ENCODE measurements around the gene CNNM2.

- TF ChIP-seq EZH2phosphoT487 (IDR thresholded peaks at IDR 0.05; ENCODE audit: borderline replicate concordance) = no peak
- TF ChIP-seq, protein P1, sequence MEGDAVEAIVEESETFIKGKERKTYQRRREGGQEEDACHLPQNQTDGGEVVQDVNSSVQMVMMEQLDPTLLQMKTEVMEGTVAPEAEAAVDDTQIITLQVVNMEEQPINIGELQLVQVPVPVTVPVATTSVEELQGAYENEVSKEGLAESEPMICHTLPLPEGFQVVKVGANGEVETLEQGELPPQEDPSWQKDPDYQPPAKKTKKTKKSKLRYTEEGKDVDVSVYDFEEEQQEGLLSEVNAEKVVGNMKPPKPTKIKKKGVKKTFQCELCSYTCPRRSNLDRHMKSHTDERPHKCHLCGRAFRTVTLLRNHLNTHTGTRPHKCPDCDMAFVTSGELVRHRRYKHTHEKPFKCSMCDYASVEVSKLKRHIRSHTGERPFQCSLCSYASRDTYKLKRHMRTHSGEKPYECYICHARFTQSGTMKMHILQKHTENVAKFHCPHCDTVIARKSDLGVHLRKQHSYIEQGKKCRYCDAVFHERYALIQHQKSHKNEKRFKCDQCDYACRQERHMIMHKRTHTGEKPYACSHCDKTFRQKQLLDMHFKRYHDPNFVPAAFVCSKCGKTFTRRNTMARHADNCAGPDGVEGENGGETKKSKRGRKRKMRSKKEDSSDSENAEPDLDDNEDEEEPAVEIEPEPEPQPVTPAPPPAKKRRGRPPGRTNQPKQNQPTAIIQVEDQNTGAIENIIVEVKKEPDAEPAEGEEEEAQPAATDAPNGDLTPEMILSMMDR (conservative IDR thresholded peaks at IDR 0.05; ENCODE audit: low read length) = no peak
These were observed 172.8 kb downstream of the CNNM2 start for GRCh38 chr10:103090911-103091310.
